Activated T-cell treated with anti-CD3 and anti-CD28 coated beads for 48 hours (primary cell): ENCODE results near the gene HLF.

ENCODE experiments used
- DNase-seq: peaks from one replicate; pipeline ENCODE4 v3.0.0-alpha.2; 2020; ENCODE audit warnings: low read depth

HLF gene

GRCh38 chr17:55290492-55291113 is 25.8 kb downstream of the HLF start:
- DNase-seq = no peak

DNA sequence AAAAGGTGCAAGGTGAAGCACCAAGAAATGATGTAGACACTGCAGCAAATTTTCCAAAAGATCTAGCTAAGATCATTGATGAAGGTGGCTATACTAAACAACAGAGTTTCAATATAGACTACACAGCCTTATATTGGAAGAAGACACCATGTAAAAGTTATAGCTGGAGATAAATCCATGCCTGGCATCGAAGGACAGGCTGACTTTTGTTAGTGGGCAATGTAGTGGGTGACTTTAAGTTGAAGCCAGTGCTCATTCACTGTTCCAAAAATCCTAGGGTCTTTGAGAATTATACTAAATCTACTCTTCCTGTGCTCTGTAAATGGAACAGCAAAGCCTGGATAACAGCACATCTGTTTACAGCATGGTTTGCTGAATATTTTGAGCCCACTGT is 26.4 kb downstream of the HLF start:
- DNase-seq = no peak

- no peak for DNase-seq
These were observed 27.3 kb downstream of the HLF start for GRCh38 chr17:55292094-55292493.

DNA sequence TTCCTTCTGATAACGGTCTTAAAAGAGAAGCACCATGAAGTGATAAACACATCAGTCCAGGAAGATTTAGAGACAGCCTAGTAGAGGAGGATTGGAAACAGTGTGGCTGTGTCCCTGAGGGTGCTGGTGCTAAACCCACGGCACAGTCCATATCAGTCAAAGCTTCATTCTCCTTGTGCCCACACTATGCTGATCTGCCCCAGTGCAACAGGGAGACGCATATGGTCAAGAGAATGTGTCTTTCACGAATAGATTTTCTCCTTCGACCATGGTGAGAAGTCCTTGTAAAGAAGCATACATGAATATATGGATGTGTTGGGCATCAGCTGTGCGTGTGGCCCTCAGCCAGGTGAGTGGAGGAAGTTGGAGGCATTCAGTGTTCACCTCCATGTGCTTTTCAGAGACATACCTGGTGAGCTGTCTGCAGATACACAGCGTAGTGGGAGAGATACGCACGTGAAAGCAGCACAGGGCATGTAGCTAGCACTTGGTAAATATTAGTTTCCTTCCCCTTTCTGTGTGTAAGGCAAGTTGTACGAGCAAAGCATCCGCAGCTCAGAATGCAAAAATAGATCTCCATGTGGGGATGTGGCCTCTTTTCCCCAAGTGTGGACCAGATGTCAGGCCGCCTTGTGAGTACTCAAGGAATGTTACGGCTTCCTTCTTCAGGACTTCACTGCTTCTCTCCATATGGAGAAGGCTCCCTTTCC is 29.4 kb downstream of the HLF start:
- DNase-seq = no peak

DNA sequence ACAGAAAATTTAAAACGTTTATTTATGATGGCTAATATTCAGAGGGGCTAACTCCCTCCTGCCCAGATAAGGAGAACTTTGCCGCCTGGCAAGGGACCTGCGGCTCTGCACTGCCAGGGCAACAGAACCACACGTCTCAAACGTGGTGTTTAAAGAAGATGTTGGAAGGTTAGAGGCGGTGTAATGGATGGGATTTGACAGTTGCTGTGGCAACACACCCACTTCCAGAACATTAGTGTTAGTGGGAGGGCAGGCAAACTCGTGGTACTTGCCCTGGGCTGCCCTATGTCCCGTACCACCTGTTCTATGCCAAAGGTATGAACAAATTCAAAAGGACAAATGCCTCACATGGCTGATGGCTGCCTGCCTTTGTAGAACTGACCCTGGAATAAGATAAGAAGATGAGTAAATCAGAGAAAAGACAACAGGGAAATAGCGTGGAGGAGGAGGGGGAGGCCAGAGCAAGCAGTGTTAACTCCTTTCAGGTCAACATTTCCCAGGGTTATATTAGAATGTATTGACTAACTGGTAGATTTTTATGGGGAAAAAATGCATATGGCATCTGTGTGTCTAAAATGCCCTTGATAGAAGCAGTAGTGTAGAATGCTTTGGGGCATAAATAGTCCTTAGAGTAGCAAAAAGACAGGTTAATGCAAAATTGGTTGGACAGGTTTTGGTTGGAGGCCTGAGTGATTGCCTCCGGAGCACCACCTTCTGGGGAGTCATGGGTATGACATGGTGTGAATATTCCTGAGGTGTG is 30.8 kb downstream of the HLF start:
- peak; percentile 46 for DNase-seq

DNA sequence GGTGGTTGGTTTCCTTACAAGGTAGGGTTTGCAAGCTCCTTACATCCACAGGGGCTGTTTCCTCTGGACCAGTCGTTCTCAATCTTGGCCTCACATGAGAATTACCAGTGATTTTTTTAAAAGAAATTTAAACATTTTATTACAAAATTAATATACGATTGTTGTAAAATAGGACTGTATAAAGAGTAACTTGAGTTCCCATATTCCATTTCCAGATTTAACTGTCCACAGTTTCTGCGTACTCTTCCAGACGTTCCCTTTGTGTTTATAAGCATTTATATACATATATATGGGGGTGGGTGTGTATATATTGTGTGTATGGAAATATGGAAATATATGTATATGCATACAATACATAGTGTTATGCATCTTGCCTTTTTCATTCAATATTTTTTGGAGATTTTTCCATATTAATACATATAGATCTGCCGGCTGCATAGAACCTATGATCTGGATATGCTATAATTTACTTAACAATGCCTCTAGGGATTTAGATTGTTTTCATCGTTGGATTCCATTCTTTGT is 31.5 kb downstream of the HLF start:
- no peak for DNase-seq

DNA sequence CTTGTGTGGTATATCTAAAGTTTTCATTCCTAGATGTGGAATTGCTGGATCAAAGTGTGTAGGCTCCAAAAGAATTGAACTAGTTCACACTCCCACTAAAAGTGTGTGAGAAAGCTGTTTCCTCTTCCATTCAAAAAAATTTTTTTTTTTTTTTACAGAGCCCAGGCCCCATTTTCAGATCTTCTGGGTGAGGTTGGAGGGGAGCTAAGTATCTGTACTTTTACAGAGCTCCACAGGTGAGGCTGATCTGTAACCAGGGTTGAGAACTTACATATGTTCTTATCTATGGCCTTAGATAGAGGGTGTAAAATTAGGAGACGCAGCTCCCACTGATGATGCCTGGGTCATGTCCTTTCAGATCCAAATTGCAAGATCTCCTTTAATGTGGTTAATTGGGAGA is 31.9 kb downstream of the HLF start:
- no peak for DNase-seq

GRCh38 chr17:55298111-55298730 is 33.5 kb downstream of the HLF start:
- DNase-seq = no peak

GRCh38 chr17:55299162-55299838 is 34.5 kb downstream of the HLF start:
- DNase-seq = no peak

DNA sequence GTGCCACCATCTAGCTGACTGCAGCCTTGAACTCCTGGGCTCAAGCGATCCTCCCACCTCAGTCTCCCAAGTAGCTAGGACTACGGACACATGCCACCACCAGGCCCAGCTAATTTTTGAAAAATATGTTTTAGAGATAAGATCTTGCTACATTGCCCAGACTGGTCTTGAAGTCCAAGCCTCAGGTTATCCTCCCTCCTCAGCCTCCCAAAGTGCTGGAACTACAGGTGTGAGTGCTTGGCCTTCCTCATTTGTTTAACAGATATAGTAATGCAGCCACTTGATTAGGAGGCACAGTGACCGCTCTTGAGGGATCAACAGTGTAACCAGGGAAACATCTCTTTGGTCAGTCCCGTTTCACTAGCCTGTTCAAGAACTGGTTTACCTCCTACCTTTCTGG is 35.1 kb downstream of the HLF start:
- no peak for DNase-seq

DNA sequence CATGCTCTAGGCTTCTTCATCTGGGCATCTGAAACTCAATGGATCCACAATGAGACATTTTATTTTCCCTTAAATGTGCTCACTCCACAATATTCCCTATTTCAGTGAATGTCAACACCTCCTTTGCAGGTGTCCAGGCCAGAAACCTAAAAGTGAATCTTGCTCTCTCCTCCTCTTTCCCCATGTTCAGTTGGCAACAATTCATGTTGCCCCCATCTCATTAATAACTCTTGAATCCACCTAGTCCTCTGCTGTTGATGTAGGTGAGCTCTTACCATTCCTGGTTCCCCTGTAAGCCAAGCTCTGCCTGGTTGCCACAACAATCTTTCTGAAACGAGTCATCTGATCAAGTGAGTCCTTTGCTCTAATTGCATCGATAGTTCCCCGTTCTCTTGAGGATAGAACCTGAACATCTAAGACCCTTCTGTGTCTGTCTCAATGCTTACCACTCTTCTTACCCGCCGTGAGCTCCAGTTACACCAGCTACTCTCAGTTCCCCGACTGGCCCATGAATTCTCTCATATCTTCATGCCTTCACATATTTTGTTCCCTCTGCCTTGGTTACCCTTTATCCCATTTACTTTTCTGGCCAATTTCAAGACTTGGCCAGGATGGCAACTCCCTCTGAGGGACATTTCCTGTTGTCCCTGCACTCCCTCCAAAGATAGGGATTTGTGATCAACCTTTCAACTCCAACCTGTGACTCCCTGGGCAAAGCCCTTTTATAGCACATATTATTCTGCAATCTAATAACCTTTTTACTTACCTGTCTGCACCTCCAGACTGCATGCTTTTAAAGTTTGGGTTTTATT is 35.9 kb downstream of the HLF start:
- DNase-seq = no peak

- DNase-seq = no peak
These were observed 37.0 kb downstream of the HLF start for GRCh38 chr17:55301521-55302406.

DNA sequence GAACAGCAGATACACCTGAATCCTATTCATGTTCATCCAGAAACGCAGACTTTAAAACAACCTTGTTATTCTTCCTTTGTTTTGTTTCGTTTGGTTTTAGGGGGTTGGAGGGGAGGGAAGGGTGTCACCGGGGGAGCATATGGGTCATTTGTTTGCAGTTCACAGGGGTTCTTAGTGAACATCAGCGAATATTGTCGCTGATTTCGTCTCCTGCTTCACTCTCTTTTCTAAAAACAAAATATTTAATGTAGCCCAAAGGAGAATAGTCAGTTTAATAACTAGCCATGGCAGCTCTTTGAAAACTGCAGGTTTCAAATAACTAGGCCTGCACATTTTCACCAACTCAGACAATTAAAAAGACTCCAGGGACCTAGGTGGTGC is 37.6 kb downstream of the HLF start:
- DNase-seq = no peak

- DNase-seq = no peak
These were observed 38.3 kb downstream of the HLF start for GRCh38 chr17:55303008-55303493.

- DNase-seq = no peak
These were observed 39.0 kb downstream of the HLF start for GRCh38 chr17:55303701-55304145.

DNA sequence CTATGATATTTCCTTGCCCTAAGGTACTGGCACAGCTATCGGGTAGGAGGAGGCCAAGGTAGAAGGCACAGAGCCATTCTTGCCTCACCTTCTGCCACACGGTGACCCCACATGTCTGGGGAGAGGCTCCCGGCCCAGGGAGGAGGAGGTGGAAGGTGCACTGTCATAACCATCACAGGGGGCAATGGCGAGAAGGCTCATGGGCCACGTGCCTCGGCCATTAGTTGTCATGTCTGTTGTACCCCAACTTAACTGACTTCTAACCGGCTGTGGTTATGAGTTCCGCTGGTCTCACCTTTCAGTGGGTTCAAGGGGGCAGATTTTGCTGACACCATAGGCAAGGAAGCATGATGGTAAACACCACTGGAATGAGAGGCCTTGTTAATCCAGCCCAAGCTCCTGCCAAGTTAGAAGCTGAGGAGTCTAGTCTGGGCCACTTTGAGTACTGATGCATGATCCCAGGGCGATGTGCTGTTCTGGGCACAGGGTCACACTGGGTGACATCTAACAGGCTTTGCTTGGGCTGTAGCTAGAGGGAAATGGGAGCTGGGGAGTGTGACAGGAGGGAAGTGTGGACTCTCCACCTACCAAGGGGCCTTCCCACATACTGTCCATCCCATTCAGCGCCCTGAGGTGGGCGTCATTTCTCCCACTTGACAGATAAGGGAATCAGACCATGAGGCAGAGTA is 39.6 kb downstream of the HLF start:
- no peak for DNase-seq

- DNase-seq = no peak
These were observed 40.7 kb downstream of the HLF start for GRCh38 chr17:55305321-55306087.

DNA sequence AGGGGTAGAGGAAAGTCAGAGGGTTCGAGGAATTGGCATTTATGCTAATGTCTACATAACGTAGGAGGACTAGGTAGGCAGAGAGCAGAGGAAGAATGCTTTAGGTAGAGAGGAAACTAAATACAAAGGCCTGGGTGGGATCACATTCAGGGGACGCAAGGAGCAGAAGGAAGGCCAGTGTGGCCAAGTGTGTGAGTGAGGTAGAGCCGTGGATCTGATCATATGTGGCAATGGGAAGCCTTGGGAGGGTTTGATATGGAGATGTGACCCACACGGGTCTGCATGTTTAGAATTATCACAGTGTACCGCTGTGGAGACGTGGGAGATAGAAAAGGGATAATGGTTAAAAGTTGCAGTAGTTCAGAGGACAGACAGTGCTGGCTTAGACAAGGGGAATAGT is 43.1 kb downstream of the HLF start:
- no peak for DNase-seq
